Panc1 (cell line): ENCODE data around the gene HAPLN1. TPM values are rescaled to one million over a fixed set of nuclear protein-coding genes. Genes with fewer than 3 reads are reported as not detected.

Experiments
- ATAC-seq: fragments of 200-7000 bp; cut with Tn5 transposase; 2 replicates; pipeline ENCODE4 v1.9.1; 2020; ENCODE audit warnings: mild to moderate bottlenecking, moderate library complexity
- BruUV-seq: library from RNA; stranded (reverse); fragments of 400-500 nt; replicated peaks from 2 replicates; lab custom pipeline; 2021; lab: Mats Ljungman, UMichigan
- CTCF ChIA-PET: fragments of 300-600 bp; sonication (Branson Sonifier 250); formaldehyde crosslinking; loops from one replicate; lab custom pipeline; 2022; ENCODE audit warnings: antibody characterized with exemption; lab: Charles Lee
- POLR2A ChIA-PET: fragments of 300-600 bp; sonication (Branson Sonifier 250); formaldehyde crosslinking; loops from one replicate; lab custom pipeline; 2022; ENCODE audit warnings: antibody characterized with exemption; lab: Charles Lee
- DNase-seq: peaks from one replicate; pipeline ENCODE4 v3.0.0-alpha.2; 2010; ENCODE audit warnings: low read depth, low spot score
- H3K27ac ChIP-seq: 2 replicates; pipeline ENCODE4 v1.5.1; 2011; ENCODE audit warnings: mild to moderate bottlenecking, low read length, inconsistent platforms
- H3K27me3 ChIP-seq: fragments of 200-500 bp; sonication (Bioruptor generic); 2 replicates; pipeline ENCODE4 v1.6.0; 2014; ENCODE audit warnings: low read length, inconsistent platforms; ENCODE audit not compliant: control insufficient read depth, insufficient read depth
- H3K36me3 ChIP-seq: fragments of 200-500 bp; sonication (Bioruptor generic); 2 replicates; pipeline ENCODE4 v1.5.1; 2014; ENCODE audit warnings: inconsistent platforms, mild to moderate bottlenecking, low read length, moderate library complexity; ENCODE audit not compliant: control insufficient read depth, insufficient read depth
- H3K4me1 ChIP-seq: 2 replicates; pipeline ENCODE4 v1.5.1; 2011; ENCODE audit warnings: inconsistent platforms, mild to moderate bottlenecking, low read length, moderate library complexity; ENCODE audit not compliant: control insufficient read depth, insufficient read depth
- H3K4me3 ChIP-seq, 2 experiments: 2 replicates each; pipeline ENCODE4 v1.5.1; 2011 to 2012; ENCODE audit warnings: low read depth in 2 of 2, low read length in 2 of 2, mild to moderate bottlenecking in 2 of 2, inconsistent platforms in 1 of 2, moderate library complexity in 1 of 2
- H3K9me3 ChIP-seq: fragments of 200-500 bp; sonication (Bioruptor generic); 2 replicates; pipeline ENCODE4 v1.5.1; 2014; ENCODE audit warnings: low read depth, mild to moderate bottlenecking, inconsistent platforms, low read length, moderate library complexity; ENCODE audit not compliant: control insufficient read depth, insufficient read depth
- POLR2AphosphoS5 ChIP-seq: IDR thresholded peaks from 2 replicates; pipeline ENCODE4 v1.6.1; 2012; ENCODE audit warnings: mild to moderate bottlenecking, low read depth, low read length, moderate library complexity
- SIN3A ChIP-seq: IDR thresholded peaks from 2 replicates; pipeline ENCODE4 v1.6.1; 2012; ENCODE audit warnings: low read depth, mild to moderate bottlenecking, low read length, moderate library complexity, borderline replicate concordance; ENCODE audit not compliant: insufficient read depth
- TCF7L2 ChIP-seq: IDR thresholded peaks from 2 replicates; pipeline ENCODE4 v1.6.1; 2011; ENCODE audit warnings: mild to moderate bottlenecking, low read depth, low read length, inconsistent platforms
- in situ Hi-C: cut with HindIII; loops from 2 replicates; pipeline ENCODE4 v1.10.0; 2016; ENCODE audit warnings: low sequenced_read_pairs, low pct_unique_long_range_greater_than_20kb
- intact Hi-C: fragments of 100-400 bp; cut with micrococcal nuclease; formaldehyde crosslinking; loops from one replicate; pipeline ENCODE4 v1.10.0; 2022; ENCODE audit not compliant: unreplicated experiment
- total RNA-seq: library from RNA; stranded (reverse); gene quantifications from one replicate; pipeline ENCODE4 v1.2.1, GENCODE V29; 2021; ENCODE audit not compliant: unreplicated experiment
- TF ChIP-seq, protein P1 (sequence below): fragments of 450-650 bp; IDR thresholded peaks from 2 replicates; pipeline ENCODE4 v1.5.1; 2017; ENCODE audit warnings: mild to moderate bottlenecking
- TF ChIP-seq, protein P2 (sequence below), 2 experiments: IDR thresholded peaks; 2 replicates each; pipeline ENCODE4 v1.6.1; 2011 to 2012; ENCODE audit warnings: low read depth in 2 of 2, control low read depth in 1 of 2, low read length in 1 of 2, mild to moderate bottlenecking in 1 of 2, moderate library complexity in 1 of 2; ENCODE audit not compliant: insufficient read depth in 1 of 2

The HAPLN1 gene
- total RNA-seq, 1 experiment from 2014 or later = 0.13 TPM

DNA sequence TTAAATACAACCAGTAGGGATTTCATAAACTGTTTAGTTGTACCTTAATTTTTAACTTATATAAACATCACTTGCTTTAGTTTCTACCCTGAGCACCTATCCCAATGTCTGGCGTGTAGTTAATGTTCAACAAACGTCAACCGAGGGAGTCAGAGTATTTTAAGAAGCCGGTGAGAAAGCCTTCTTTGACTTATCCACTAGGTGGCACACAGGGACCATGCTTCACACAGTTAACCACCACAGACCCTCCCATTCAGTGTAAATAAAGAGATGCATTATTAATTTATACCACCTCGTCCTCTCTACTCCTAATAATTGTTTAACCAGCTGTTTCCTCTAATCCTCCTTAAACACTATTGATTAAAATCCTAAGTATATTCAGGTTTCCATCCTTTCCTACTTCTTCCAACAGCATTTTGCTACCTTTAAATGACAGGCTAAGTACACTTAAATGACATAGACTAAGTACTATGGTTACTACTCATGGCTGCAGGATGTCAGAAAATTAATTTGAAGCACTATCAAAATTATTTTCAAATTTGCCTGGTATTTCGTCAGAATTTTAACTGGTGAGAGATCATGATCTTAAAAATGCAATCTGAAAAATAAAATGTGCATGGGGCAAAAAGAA is 2.3 kb downstream of the HAPLN1 start:
- Histone ChIP-seq H3K27ac (no peak overlapping the region), H3K9me3 (no peaks in the 10 kb centered on the region), H3K27me3 (peaks cover 12% of the 10 kb centered on the region), H3K4me1 (peaks cover 6% of the 10 kb centered on the region; the same call in 1 of the 2 replicates), H3K36me3 (no peaks in the 10 kb centered on the region), H3K4me3 (no peak overlapping the region)
- intact Hi-C loops (no loop called here), in situ Hi-C loops (no loop called here)
- BruUV-seq = no TSS peak
- DNase-seq = peak; percentile 24
- ChIA-PET CTCF (no interaction called here), POLR2A (no interaction called here)
- ATAC-seq = peak; percentile 78; the same call in 1 of the 2 replicates
- no peak for TF ChIP-seq SIN3A
- TF ChIP-seq, protein P1, sequence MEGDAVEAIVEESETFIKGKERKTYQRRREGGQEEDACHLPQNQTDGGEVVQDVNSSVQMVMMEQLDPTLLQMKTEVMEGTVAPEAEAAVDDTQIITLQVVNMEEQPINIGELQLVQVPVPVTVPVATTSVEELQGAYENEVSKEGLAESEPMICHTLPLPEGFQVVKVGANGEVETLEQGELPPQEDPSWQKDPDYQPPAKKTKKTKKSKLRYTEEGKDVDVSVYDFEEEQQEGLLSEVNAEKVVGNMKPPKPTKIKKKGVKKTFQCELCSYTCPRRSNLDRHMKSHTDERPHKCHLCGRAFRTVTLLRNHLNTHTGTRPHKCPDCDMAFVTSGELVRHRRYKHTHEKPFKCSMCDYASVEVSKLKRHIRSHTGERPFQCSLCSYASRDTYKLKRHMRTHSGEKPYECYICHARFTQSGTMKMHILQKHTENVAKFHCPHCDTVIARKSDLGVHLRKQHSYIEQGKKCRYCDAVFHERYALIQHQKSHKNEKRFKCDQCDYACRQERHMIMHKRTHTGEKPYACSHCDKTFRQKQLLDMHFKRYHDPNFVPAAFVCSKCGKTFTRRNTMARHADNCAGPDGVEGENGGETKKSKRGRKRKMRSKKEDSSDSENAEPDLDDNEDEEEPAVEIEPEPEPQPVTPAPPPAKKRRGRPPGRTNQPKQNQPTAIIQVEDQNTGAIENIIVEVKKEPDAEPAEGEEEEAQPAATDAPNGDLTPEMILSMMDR = peak; percentile 85

DNA sequence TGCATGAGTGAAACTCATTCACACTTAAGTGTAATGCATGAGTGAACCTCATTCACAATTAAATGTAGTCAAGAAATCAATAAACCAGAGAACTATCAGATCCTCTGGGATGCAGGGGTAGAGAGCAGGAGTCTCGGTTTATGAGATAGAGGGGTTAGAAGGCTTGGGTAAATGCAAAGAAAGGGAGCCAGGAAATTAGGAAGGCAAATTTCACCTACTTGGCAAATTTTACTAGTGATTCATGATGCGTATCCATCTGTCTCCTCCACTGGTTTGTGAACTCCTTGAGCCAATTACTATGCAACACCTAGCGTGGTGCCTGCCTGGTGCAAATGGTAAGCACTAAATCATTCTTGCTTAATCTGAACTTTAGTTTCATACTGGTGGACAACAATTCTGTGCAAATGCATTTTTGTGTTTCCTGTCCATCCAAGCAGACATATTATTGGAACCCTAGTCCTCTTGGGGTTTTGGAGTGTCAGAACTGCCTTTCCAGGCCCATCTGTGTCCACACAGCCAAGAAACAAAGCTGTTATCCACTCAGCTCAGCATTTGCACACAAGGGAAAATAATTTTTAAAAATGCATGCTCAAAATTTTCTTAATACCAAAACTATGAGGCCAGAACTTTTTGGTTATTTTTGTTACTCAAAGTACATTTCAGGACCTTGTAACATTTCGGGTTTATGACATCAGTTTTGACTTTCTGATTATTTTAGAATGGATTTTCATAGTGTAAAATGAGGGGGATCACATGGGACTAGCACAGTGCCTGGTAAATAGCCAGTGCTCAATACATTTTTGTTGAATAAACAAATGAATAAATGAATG is 5.2 kb downstream of the HAPLN1 start:
- no peaks in the 10 kb centered on the region for H3K36me3 ChIP-seq
- no peak for ATAC-seq
- intact Hi-C loops = no loop called here
- ChIA-PET POLR2A (no interaction called here), CTCF (no interaction called here)
- H3K4me1 ChIP-seq = no peaks in the 10 kb centered on the region
- H3K27ac ChIP-seq = no peak overlapping the region
- no peak overlapping the region for H3K4me3 ChIP-seq
- DNase-seq = no peak
- in situ Hi-C loops = no loop called here
- H3K27me3 ChIP-seq = peaks cover 8% of the 10 kb centered on the region
- TF ChIP-seq TCF7L2 (no peak), POLR2AphosphoS5 (no peak), SIN3A (no peak)
- TF ChIP-seq, protein P2, sequence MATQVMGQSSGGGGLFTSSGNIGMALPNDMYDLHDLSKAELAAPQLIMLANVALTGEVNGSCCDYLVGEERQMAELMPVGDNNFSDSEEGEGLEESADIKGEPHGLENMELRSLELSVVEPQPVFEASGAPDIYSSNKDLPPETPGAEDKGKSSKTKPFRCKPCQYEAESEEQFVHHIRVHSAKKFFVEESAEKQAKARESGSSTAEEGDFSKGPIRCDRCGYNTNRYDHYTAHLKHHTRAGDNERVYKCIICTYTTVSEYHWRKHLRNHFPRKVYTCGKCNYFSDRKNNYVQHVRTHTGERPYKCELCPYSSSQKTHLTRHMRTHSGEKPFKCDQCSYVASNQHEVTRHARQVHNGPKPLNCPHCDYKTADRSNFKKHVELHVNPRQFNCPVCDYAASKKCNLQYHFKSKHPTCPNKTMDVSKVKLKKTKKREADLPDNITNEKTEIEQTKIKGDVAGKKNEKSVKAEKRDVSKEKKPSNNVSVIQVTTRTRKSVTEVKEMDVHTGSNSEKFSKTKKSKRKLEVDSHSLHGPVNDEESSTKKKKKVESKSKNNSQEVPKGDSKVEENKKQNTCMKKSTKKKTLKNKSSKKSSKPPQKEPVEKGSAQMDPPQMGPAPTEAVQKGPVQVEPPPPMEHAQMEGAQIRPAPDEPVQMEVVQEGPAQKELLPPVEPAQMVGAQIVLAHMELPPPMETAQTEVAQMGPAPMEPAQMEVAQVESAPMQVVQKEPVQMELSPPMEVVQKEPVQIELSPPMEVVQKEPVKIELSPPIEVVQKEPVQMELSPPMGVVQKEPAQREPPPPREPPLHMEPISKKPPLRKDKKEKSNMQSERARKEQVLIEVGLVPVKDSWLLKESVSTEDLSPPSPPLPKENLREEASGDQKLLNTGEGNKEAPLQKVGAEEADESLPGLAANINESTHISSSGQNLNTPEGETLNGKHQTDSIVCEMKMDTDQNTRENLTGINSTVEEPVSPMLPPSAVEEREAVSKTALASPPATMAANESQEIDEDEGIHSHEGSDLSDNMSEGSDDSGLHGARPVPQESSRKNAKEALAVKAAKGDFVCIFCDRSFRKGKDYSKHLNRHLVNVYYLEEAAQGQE (IDR thresholded peaks at IDR 0.05; ENCODE audit: insufficient read depth in 1 of 2, low read depth in 2 of 2, low read length in 1 of 2) = no peak
- TF ChIP-seq, protein P1 = no peak
- no TSS peak for BruUV-seq
- no peaks in the 10 kb centered on the region for H3K9me3 ChIP-seq
